H4 (cell line): ENCODE measurements around the gene UBE4B. TPM values are rescaled to one million over a fixed set of nuclear protein-coding genes. Genes with fewer than 3 reads are reported as not detected.
"Not testable (repeated sequence)": the region's sequence is repeated elsewhere in the genome, so short reads cannot be mapped to it uniquely, and the experiment has no call there.

Experiments used
- DNase-seq: peaks from one replicate; pipeline ENCODE4 v3.0.0-alpha.2; 2015; ENCODE audit warnings: low spot score
- total RNA-seq: library from RNA; depleted of rRNA; stranded (reverse); fragments of >200 nt; shearing (Covaris generic); gene quantifications from 2 replicates; pipeline ENCODE4 v1.2.3, GENCODE V29; 2014; rRNA removed

Gene UBE4B
- total RNA-seq, result 23.6 and 32.4 TPM in 2 replicates

DNA sequence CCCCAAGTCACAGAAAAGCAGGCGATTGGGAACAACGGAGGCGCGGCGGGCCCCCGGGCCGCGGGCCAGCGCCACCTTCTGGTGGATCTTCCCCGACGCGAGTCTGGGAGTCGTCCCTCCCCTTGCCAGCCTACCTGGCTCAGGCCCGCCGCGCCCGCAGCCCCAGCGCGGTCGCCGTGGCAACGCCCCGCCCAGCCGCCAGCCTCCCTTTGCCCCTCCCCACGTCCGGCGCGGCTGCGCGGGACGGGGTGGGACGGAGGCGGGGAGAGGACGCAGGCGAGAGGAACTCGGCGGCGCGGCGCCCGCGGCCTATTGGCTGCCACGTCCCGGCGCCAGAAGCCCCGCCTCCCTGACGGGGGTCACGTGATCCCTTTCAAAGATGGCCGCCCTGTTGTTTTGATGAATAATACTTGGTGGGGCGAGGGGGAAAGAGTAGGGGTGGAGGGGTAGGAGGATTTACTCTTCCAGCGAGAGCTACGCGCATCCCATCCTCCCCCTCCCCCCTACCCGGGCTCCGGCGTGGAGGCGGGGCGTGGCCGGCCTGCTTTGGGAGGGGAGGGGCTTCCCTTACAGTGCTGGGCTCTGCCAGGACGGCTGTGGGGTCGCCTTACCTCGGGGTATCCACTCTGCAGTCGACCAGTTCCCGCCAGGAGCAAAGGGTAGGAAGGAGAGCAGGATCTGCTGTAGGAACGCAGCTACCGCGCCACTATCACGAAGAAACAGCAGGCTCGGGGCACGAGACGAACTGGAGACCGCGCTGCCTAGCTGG, at the start of gene UBE4B:
Gene UBE4B (plus strand): TSS at position 369 of the 769 bp plus-strand sequence. CDS start 713 bp downstream, outside the sequence.
- peak; percentile 95 for DNase-seq

DNA sequence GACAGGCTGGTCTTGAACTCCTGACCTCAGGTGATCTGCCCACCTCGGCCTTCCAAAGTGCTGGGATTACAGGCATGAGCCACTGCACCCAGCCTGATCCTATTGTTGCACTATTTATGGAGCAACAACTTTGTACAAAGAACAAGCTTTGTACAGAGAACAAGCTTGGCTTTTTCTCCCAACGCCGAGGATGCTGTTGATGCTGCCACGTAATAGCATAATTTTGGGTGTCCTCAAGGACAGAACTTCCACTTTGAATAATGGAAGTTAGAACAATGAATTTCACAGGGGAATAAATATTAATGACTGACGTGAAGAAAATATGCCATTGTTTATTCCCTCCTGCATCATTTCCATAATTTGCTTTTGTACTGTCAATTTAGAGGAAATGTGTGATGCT, 48.5 kb upstream of the UBE4B start:
- no peak for DNase-seq

DNA sequence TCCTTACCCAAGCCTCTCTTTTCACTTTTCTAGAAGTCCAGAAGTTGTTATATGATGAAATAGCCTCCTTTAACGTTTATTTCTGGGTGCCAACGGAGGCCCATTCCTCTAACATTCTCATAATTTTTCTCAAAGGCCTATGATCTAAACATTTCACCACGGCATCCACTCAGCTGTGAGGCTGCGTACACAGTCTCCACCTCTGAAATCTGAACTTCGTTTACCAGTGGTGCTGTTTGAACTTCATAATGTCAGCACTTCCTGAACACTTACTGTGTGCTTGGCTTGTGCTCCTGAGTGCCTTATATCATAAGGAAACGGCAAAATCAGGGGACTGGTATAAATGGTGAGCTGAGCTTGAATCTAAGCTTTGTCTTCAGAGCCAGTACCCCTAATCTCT, 47.8 kb upstream of the UBE4B start:
- DNase-seq, result no peak

DNA sequence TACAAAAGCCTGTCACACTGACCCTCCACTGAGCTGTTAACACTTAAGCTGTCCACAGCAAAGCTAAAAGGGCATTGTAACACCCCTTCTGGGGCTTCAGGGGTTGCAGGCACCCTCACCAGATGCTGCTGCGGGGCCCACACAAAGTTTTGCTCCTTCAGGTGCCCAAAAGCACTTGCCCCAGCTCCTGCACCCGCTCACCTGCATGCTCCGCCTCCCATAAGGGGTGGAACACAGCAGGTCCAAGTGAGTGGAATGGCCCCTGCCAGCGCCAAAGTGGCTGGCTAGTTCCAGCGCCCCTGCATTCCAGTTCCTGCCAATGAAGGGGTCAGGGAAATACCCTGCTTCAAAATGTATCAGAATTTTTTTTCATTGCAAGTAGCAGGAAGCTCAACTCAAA, 43.0 kb upstream of the UBE4B start:
- no peak for DNase-seq

DNA sequence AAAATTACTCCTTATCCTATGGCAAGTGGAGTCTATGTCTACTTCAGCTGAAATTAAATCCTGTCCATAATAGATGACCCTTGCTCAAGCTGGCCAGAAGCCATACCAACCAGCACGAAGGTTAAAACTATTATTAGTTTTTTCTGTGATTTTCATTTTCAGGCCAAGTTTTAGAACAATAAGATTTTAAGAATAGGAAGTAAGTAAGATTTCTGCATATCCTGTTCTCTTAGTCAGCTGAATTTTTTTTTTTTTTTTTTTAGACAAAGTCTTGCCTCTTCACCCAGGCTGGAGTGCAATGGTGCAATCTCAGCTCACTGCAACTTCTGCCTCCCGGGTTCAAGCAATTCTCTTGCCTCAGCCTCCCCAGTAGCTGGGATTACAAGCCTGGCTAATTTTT, 41.8 kb upstream of the UBE4B start:
- no peak for DNase-seq

DNA sequence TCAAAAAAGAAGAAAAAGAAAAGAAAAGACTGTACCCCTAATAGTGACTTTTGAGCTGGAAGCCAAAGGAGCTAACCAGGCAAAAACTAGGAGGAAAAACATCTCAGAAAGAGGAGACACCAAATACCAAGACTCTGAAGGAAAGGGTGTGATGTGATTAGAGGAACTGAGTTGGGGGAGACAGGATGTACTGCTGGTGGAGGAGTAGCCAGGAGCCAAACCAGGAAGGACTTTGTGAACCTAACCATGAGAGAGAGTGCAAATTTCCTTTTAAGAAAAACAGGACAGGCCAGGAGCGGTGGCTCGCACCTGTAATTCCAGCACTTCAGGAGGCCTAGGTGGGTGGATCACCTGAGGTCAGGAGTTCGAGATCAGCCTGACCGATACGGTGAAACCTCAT, 39.8 kb upstream of the UBE4B start:
- no peak for DNase-seq

DNA sequence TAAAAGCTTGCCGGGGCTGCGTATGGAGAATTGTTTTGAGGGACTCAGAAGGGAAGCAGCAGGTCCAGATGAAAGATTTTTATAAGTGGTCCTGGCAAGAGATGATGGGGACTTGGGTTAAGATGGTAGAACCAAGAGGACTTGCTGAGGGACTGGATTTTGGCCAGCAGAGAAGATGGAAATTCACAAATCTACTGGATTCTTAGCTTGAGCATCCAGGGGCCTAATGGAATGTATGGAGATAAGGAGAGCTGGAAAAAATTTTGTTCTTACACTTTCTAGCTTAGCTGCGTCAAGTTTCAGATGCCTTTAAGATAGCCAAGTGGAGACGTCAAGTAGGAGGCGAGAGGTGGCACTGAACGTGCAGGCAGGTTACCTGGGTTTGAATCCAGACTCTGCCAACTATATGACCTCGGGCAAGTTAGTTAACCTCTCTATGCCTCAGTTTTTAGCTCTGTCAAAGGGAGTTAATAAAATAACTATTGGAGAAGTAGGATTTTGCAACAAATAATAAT, 39.1 kb upstream of the UBE4B start:
- DNase-seq, result no peak

DNA sequence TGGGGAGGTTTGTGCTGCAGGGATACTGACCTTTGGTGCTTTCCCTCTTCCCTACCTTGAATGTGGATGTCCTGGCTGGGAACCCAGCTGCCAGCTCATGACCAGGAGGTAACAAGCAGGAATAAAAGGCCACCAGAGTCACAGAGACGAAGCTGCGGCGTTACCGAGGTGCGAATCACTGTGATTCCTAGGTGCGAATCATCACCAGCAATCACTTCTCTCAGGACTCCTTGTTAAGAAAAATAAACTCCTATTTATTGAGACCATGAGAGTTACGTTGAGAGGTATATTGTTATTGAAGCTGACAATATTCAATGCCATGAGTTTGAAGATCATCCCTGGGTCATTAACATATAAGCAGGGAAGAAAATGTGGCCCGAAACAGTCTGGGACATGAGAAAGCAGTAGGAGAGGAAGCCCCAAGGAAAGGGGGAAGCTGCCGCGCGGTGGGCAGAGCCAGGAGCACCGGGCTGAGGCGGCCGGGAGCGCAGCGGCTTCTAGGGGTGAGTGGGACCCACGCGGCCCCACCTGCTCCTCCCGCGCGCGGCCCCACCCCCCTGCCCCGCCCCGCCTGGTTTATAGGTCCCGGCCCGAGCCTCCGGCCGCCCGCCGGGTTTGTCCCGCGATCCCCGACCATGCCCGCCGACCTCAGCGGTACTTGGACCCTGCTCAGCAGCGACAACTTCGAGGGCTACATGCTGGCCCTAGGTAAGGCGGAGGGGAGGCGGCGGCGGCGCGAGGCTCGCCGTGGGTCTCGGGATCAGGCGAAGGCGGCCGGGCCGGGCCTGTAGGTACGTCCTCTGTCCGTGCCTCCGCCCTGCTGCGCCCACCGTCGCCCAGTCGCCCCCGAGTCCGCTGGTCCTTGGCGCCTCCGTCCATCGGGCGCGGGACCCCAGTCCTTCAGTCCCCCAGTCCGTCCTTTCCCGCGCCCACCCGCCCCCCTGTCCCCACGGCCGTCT, 35.9 kb upstream of the UBE4B start, which contains the start of gene RBP7:
Gene RBP7 (plus strand): TSS at position 605 of the 959 bp plus-strand sequence. CDS start 31 bp downstream, at position 636.
- DNase-seq, result no peak

DNA sequence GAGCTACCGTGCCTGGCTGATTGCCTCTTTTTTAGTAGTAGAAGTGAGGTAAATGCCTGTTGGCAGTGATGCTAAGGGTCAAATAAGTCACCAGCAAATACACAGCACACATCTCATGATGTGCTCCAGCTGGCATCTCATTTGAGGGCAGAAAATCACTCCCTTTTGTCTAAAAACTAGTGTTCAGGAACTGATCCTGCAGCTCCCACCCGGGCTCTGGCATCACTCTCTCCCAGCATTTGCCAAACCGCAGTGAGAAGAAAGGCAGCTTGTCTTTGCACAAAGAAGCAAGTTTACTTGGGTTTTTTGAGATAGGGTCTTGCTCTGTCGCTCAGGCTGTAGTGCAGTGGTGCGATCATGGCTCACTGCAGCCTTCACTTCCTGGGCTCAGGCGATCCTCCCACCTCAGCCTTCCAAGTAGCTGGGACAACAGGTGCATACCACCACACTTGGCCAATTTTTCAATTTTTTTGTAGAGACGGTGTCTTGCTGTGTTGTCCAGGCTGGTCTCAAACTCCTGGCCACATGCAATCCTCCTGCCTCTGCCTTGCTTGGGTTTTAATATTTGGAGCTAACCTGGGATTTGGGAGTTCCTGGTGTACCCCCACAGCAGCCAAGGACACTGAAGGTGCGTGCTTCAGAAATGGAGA, 31.6 kb upstream of the UBE4B start:
- no peak for DNase-seq

DNA sequence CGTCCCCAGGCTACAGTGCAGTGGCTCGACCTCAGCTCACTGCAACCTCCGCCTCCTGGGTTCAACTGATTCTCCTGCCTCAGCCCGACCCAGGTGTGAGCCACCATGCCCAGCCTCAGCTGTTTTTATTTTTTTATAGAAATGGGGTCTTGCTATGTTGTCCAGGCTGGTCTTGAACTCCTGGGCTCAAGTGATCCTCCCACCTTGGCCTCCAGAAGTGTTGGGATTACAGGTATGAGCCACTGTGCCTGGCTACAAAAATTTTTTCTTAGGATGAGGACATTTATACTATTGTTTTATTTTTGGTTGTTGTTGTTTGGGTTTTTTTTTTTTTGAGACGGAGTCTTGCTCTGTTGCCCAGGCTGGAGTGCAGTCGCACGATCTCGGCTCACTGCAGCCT, 27.5 kb upstream of the UBE4B start:
- DNase-seq, result not testable (repeated sequence)

DNA sequence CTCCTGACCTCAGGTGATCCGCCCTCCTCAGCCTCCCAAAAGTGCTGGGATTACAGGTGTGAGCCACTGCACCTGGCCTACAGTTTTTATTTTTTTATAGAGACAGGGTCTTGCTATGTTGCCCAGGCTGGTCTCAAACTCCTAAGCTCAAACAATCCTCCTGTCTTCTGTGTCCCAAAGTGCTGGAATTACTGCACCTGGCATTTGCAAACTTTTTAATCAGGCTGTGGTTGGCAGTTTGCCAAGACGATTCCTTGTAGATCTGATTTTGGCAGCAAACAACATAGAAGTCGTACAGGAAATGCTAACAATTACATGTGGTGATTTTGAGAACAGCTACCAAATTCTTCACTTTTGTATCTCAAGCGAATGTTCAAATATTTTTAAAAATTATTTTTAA, 25.6 kb upstream of the UBE4B start:
- DNase-seq, result no peak

DNA sequence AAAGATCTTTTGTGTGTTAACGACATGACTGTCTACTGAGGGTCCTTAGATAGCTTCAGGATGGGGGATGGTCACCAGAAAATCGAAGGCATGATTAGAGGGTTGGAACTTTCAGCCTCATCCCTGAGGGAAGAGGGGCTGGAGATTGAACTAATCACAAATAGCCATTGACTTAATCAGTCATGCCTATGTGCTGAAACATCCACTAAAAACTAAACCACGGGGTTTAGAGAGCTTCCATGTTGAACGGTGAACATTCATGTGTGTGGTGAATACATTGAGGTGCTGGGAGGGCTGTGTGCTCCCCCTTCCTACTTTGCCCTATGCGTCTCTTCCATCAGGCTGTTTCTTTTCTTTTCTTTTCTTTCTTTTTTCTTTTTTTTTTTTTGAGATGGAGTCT, 18.7 kb upstream of the UBE4B start:
- DNase-seq, result no peak

DNA sequence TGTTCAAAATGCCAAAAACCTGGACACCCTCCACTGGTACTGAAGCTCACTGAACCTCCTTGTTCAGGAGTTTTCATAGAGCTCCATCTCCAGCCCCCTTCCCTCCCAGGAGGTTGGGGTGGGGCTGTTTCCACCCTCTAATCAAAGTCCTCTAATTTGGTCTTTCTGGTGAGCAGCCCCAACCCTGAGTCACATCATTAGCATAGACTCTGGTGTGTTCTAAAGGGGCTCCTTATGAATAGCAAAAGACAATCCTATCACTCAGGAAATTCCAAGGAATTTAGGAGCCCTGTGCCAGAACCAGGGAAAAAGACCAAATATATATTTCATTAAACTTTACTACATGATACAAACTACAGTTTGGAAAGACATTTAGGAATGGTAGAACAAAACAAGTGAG, 13.2 kb upstream of the UBE4B start:
- DNase-seq, result no peak

DNA sequence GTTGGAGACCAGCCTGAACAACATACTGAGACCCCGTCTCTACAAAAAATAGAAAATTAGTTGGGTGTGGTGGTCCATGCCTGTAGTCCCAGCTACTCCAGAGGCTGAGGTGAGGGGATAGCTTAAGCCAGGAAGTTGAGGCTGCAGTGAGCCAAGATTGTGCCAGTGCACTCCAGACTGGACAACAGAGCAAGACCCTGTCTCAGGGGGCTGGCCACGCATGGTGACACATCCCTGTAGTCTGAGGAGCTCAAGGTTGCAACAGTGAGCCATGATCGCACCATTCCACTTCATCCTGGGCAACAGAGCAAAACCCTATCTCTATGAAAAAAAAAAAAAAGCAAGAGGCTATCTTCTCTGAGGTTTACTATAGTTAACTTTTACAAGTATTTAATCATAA, 12.7 kb upstream of the UBE4B start:
- no peak for DNase-seq

DNA sequence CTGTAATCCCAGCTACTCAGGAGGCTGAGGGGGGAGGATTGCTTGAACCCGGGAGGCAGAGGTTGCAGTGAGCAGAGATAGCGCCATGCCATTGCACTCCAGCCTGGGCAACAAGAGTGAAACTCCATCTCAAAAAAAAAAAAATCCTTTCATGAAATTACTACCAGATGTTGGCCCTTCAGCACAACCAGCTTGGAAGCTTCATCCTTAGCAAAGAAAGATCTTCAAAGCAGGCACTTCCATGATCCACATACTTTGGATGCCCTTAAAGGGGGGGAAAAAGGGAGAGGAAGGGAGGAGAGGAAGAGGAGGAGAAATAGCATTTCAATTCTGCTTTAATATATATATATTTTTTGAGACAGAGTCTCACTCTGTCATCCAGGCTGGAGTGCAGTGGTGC, 12.1 kb upstream of the UBE4B start:
- DNase-seq, result not testable (repeated sequence)

DNA sequence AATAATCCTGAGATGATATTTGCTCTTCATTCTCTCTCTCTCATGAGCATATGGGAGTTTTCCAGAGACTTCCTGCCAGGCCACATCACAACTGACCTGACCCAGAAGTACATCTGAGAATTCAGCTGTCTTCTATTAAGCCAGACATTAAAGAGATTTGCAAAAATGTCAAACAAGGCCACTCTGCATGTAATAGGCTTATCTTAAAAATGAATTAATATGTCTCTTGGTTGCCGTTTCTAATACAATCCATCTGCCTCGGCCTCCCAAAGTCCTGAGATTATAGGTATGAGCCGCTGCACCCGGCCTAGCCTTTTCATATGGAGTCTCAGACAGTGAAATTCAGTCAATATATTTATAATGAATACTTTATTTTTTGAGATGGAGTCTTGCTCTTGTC, 10.8 kb upstream of the UBE4B start:
- DNase-seq, result not testable (repeated sequence)

DNA sequence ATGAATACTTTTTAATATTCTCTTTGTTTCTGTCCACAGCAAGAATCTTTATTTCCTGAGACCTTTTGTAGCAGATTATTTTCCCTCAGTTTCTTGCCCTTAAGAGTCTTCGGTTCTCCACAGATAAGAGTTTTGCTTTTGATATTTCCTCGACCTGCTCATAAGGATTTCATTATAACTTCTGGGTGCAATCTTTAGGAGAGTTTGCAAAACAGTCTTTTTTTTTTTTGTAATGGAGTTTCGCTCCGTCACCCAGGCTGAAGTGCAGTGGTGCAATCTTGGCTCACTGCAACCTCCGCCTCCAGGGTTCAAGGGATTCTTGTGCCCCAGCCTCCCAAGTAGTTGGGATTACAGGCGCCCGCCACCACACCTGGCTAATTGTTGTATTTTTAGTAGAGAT, 10.1 kb upstream of the UBE4B start:
- no peak for DNase-seq

DNA sequence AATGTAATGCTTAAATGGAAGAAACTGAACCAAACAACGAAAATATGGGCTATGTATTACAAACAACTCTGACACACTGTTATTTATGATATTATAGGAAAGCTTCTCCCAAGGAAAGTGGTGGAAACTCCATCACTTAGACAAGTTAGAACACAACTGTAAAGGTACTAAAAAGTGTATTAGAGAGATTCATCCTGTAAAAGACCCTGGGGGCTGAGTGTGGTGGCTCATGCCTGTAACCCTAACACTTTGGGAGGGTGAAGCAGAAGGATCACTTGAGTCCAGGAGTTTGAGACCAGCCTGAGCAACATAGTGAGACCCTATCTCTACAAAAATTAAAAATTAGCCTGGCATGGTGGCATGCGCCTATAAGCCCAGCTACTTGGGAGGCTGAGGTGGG, 7.4 kb upstream of the UBE4B start:
- no peak for DNase-seq

DNA sequence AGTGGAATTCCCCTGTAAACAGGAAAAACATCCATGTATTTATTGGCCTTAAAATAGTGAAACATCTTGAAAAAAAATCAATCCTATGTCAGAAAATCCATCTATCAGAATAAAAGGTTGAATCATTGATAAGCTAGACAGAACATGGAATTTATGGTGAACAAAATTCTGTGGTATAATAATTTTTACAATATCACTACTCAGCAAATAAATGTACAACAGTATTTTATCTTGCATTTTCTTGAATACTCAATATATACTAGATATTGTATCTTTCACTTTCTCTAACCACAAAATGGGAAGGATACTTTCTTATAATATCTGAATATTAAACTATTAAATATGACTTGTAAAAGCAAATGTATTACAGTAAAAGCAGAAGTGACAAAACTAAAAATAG, 5.7 kb upstream of the UBE4B start:
- no peak for DNase-seq

DNA sequence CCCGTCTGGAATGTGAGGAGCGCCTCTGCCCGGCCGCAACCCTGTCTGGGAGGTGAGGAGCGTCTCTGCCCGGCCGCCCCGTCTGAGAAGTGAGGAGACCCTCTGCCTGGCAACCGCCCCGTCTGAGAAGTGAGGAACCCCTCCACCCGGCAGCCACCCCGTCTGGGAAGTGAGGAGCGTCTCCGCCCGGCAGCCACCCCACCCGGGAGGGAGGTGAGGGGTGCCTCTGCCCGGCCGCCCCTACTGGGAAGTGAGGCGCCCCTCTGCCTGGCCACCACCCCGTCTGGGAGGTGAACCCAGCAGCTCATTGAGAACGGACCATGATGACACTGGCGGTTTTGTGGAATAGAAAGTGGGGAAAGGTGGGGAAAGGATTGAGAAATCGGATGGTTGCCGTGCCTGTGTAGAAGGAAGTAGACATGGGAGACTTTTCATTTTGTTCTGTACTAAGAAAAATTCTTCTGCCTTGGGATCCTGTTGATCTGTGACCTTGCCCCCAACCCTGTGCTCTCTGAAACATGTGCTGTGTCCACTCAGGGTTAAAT, 3.7 kb upstream of the UBE4B start:
- DNase-seq, result not testable (repeated sequence)

DNA sequence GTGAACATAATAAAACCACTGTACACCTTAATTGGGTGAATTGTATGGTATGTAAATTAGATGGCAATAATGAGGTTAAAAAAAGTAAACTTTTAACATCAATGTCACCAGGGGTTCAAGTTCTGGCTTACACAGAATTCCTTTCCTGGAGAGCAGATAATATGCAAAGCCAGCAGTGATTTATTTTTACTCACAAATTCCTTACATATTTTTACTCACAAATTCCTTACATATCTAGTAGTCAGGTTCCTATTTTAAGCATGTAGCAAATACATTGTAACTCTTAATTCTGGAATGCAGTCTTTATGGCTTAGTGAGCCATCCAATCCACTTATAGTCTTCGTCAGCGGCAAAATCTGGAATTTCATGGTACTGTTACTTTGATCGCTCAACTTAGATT, 1.3 kb upstream of the UBE4B start:
- no peak for DNase-seq
